ENCODE data around the gene HECTD1.

GRCh38 chr14:31109257-31109656, 98.3 kb downstream of the HECTD1 start:
- TF ChIP-seq CTCF (conservative IDR thresholded peaks at IDR 0.05; ENCODE audit: low read depth, low read length) (no peak), EZH2 (IDR thresholded peaks at IDR 0.05; ENCODE audit: borderline replicate concordance, low read depth, low read length, poor library complexity, severe bottlenecking) (no peak)
